H9 (cell line): ENCODE data around the gene SLC29A2. TPM values are rescaled to one million over a fixed set of nuclear protein-coding genes. Genes with fewer than 3 reads are reported as not detected.

ENCODE experiments used
- DNase-seq: peaks from one replicate; pipeline ENCODE4 v3.0.0-alpha.2; 2017
- H2AFZ ChIP-seq: one replicate; pipeline ENCODE4 v1.6.1; 2013; ENCODE audit warnings: mild to moderate bottlenecking, low read length, control low read depth, moderate library complexity
- H2AK5ac ChIP-seq: 2 replicates; pipeline ENCODE4 v1.6.1; 2013; ENCODE audit warnings: low read length, control low read depth, mixed read lengths; ENCODE audit not compliant: insufficient read length
- H2BK120ac ChIP-seq: one replicate; pipeline ENCODE4 v1.6.1; 2013; ENCODE audit warnings: low read depth, mild to moderate bottlenecking, low read length, control low read depth, inconsistent platforms; ENCODE audit not compliant: poor library complexity, severe bottlenecking
- H2BK12ac ChIP-seq: 2 replicates; pipeline ENCODE4 v1.6.1; 2013; ENCODE audit warnings: low read length, control low read depth, mixed read lengths, low read depth; ENCODE audit not compliant: insufficient read length
- H2BK15ac ChIP-seq: 2 replicates; pipeline ENCODE4 v1.6.1; 2013; ENCODE audit warnings: low read depth, low read length, control low read depth
- H2BK20ac ChIP-seq: one replicate; pipeline ENCODE4 v1.6.1; 2013; ENCODE audit warnings: low read depth, mild to moderate bottlenecking, low read length, control low read depth, inconsistent platforms; ENCODE audit not compliant: poor library complexity, severe bottlenecking
- H2BK5ac ChIP-seq: 2 replicates; pipeline ENCODE4 v1.6.1; 2013; ENCODE audit warnings: low read length, control low read depth, mixed read lengths; ENCODE audit not compliant: insufficient read length
- H3K14ac ChIP-seq: 2 replicates; pipeline ENCODE4 v1.6.1; 2013; ENCODE audit warnings: low read length, control low read depth; ENCODE audit not compliant: insufficient read depth
- H3K18ac ChIP-seq: 2 replicates; pipeline ENCODE4 v1.6.1; 2013; ENCODE audit warnings: low read depth, mild to moderate bottlenecking, mixed read lengths, low read length, control low read depth; ENCODE audit not compliant: insufficient read length
- H3K23ac ChIP-seq: 2 replicates; pipeline ENCODE4 v1.6.1; 2013; ENCODE audit warnings: low read length, control low read depth, mixed read lengths, low read depth; ENCODE audit not compliant: insufficient read length
- H3K23me2 ChIP-seq: 2 replicates; pipeline ENCODE4 v1.6.1; 2013; ENCODE audit warnings: low read depth, mild to moderate bottlenecking, mixed read lengths, low read length, control low read depth; ENCODE audit not compliant: insufficient read length, poor library complexity, severe bottlenecking
- H3K27ac ChIP-seq: 2 replicates; pipeline ENCODE4 v1.5.1; 2013; ENCODE audit warnings: low read length, control low read depth, mixed read lengths, low read depth; ENCODE audit not compliant: insufficient read length
- H3K27me3 ChIP-seq: 2 replicates; pipeline ENCODE4 v1.6.1; 2013; ENCODE audit warnings: low read length, control low read depth, inconsistent platforms; ENCODE audit not compliant: insufficient read depth
- H3K4ac ChIP-seq: 2 replicates; pipeline ENCODE4 v1.6.1; 2013; ENCODE audit warnings: low read depth, mild to moderate bottlenecking, control low read depth, inconsistent platforms, low read length, moderate library complexity
- H3K4me1 ChIP-seq: 2 replicates; pipeline ENCODE4 v1.6.1; 2013; ENCODE audit warnings: low read length, control low read depth, inconsistent platforms; ENCODE audit not compliant: insufficient read depth
- H3K4me2 ChIP-seq: 2 replicates; pipeline ENCODE4 v1.6.1; 2013; ENCODE audit warnings: low read length, control low read depth, mixed read lengths; ENCODE audit not compliant: insufficient read length, insufficient read depth
- H3K56ac ChIP-seq: 2 replicates; pipeline ENCODE4 v1.6.1; 2013; ENCODE audit warnings: low read depth, mild to moderate bottlenecking, mixed read lengths, low read length, control low read depth; ENCODE audit not compliant: insufficient read length
- H3K79me1 ChIP-seq: 2 replicates; pipeline ENCODE4 v1.6.1; 2013; ENCODE audit warnings: low read depth, mild to moderate bottlenecking, moderate library complexity, low read length, control low read depth, inconsistent platforms; ENCODE audit not compliant: insufficient read depth, poor library complexity, severe bottlenecking
- H3K79me2 ChIP-seq: 2 replicates; pipeline ENCODE4 v1.6.1; 2013; ENCODE audit warnings: low read length, control low read depth, inconsistent platforms; ENCODE audit not compliant: insufficient read depth
- H3K9ac ChIP-seq: 2 replicates; pipeline ENCODE4 v1.6.1; 2013; ENCODE audit warnings: low read length, control low read depth, mixed read lengths; ENCODE audit not compliant: insufficient read length; ENCODE audit errors: extremely low read depth
- H3K9me3 ChIP-seq: one replicate; pipeline ENCODE4 v1.6.1; 2013; ENCODE audit warnings: low read depth, low read length, inconsistent platforms; ENCODE audit not compliant: control insufficient read depth
- H3T11ph ChIP-seq: one replicate; pipeline ENCODE4 v1.6.1; 2013; ENCODE audit warnings: mild to moderate bottlenecking, low read length, control low read depth, inconsistent platforms
- H4K20me1 ChIP-seq: one replicate; pipeline ENCODE4 v1.6.1; 2013; ENCODE audit not compliant: control insufficient read depth, insufficient read length, insufficient read depth
- H4K5ac ChIP-seq: 2 replicates; pipeline ENCODE4 v1.6.1; 2013; ENCODE audit warnings: low read depth, mild to moderate bottlenecking, mixed read lengths, low read length, control low read depth; ENCODE audit not compliant: insufficient read length
- H4K8ac ChIP-seq: replicated peaks from 2 replicates; pipeline ENCODE4 v1.6.1; 2013; ENCODE audit warnings: low read length, control low read depth, mixed read lengths, low read depth; ENCODE audit not compliant: insufficient read length
- H4K91ac ChIP-seq: 2 replicates; pipeline ENCODE4 v1.6.1; 2013; ENCODE audit warnings: low read depth, mild to moderate bottlenecking, moderate library complexity, mixed read lengths, low read length, control low read depth; ENCODE audit not compliant: insufficient read length
- H3K27ac Mint-ChIP-seq, 3 experiments: 2 replicates in 2 of 3; 3 replicates in 1 of 3; pipeline ENCODE4 v1.8.0; 2020 to 2021; ENCODE audit warnings: mixed read lengths in 3 of 3, mild to moderate bottlenecking in 1 of 3, moderate library complexity in 1 of 3
- H3K27me3 Mint-ChIP-seq: 2 replicates; pipeline ENCODE4 v1.8.0; 2021; ENCODE audit warnings: low read depth, mild to moderate bottlenecking, moderate library complexity, mixed read lengths
- H3K36me3 Mint-ChIP-seq, 3 experiments: 2 replicates in 2 of 3; 3 replicates in 1 of 3; pipeline ENCODE4 v1.8.0; 2020 to 2021; ENCODE audit warnings: low read depth in 3 of 3, mixed read lengths in 3 of 3; ENCODE audit not compliant: insufficient read depth in 1 of 3
- H3K4me1 Mint-ChIP-seq, 2 experiments: 2 replicates each; pipeline ENCODE4 v1.8.0; 2020; ENCODE audit warnings: mixed read lengths in 2 of 2
- H3K4me3 Mint-ChIP-seq, 2 experiments: 2 replicates in 1 of 2; 3 replicates in 1 of 2; pipeline ENCODE4 v1.8.0; 2020 to 2021; ENCODE audit warnings: mild to moderate bottlenecking in 2 of 2, mixed read lengths in 2 of 2, moderate library complexity in 1 of 2
- H3K9me3 Mint-ChIP-seq, 2 experiments: 2 replicates in 1 of 2; 3 replicates in 1 of 2; pipeline ENCODE4 v1.8.0; 2020; ENCODE audit warnings: mild to moderate bottlenecking in 2 of 2, mixed read lengths in 2 of 2, moderate library complexity in 1 of 2
- WGBS: extraction: QIAGEN DNeasy Blood & Tissue Kit; methylation state at CpG from one replicate; pipeline ENCODE4 v1.1.7; 2013; ENCODE audit warnings: missing lambda C conversion rate, low lambda C conversion rate, mixed read lengths; ENCODE audit not compliant: insufficient read length; ENCODE audit errors: extremely low coverage; 5-methylcytosine and 5-hydroxymethylcytosine counted together
- total RNA-seq: library from RNA; stranded (reverse); gene quantifications from 2 replicates; pipeline ENCODE4 v1.2.1, GENCODE V29; 2021
- TF ChIP-seq, protein P1 (sequence below): fragments of 200-600 bp; sonication (generic); conservative IDR thresholded peaks from 3 replicates; pipeline ENCODE4 v1.8.0; 2021; ENCODE audit warnings: antibody characterized with exemption, mild to moderate bottlenecking

The SLC29A2 gene
- total RNA-seq, 1 experiment from 2014 or later = 29.8 TPM

DNA sequence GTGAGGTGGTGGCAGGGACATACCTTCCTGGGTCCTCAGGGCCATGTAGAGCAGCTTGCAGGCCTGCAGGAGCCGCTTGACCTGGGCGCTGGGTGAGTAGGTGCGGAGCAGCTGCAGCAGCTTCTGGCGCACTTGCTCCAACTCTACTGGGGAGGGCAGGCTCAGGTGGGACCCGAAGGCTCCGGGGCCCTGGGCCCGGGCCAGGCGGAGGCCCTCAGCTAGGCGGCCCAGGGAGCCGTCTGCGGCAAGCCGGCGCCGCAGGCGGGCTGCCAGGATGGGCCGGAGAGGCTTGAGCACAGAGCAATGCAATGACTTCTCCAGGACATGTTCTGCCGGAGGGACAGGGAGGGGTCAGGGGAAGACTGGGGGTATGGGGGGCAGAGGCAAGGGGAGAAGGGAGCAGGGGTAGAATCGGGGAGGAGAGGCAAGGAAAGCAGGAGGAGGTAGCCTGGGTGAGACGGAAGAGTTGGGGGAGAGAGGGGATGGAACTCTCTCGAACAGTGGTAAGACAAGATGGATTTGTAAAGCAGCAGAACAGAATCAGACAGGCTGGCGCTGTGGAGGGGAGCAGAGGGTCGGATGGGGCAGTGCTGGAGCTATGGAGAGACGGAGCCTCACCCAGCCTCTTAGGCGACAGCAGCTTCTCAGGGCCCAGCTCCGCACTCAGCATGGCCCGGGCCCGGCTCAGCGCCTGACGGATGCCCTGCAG lies 37.5 kb downstream of the SLC29A2 start:
- Histone ChIP-seq H3K9me3 (no peaks in the 10 kb centered on the region), H3K56ac (no peak overlapping the region), H2BK120ac (no peak overlapping the region), H2AFZ (no peak overlapping the region), H3K79me1 (no peaks in the 10 kb centered on the region), H2BK5ac (no peak overlapping the region), H3T11ph (no peak overlapping the region), H4K5ac (no peak overlapping the region), H3K23ac (no peak overlapping the region), H2BK20ac (no peak overlapping the region), H3K27ac (no peak overlapping the region), H4K20me1 (no peaks in the 10 kb centered on the region), H3K27me3 (no peaks in the 10 kb centered on the region; the same call in 1 of the 2 replicates), H3K14ac (no peak overlapping the region), H3K79me2 (no peaks in the 10 kb centered on the region), H3K23me2 (no peaks in the 10 kb centered on the region), H2BK15ac (no peak overlapping the region), H4K8ac (no peak overlapping the region), H4K91ac (no peak overlapping the region), H3K4ac (no peak overlapping the region), H2AK5ac (no peak overlapping the region), H3K4me2 (no peak overlapping the region), H3K4me1 (no peaks in the 10 kb centered on the region), H2BK12ac (no peak overlapping the region), H3K18ac (no peak overlapping the region), H3K9ac (no peak overlapping the region)
- peaks cover 2 to 15% (median 10%) of the 10 kb centered on the region in 3 experiments; a peak in 5 of 7 replicates for H3K36me3 Mint-ChIP-seq
- no CpG with 5 or more reads among the region's 29 CpGs for WGBS
- no peak overlapping the region for H3K4me3 Mint-ChIP-seq
- H3K4me1 Mint-ChIP-seq = peaks cover 20 to 21% of the 10 kb centered on the region in 2 experiments
- DNase-seq = no peak
- peaks cover 4% of the 10 kb centered on the region for H3K27me3 Mint-ChIP-seq
- H3K27ac Mint-ChIP-seq = no peak overlapping the region
- TF ChIP-seq, protein P1, sequence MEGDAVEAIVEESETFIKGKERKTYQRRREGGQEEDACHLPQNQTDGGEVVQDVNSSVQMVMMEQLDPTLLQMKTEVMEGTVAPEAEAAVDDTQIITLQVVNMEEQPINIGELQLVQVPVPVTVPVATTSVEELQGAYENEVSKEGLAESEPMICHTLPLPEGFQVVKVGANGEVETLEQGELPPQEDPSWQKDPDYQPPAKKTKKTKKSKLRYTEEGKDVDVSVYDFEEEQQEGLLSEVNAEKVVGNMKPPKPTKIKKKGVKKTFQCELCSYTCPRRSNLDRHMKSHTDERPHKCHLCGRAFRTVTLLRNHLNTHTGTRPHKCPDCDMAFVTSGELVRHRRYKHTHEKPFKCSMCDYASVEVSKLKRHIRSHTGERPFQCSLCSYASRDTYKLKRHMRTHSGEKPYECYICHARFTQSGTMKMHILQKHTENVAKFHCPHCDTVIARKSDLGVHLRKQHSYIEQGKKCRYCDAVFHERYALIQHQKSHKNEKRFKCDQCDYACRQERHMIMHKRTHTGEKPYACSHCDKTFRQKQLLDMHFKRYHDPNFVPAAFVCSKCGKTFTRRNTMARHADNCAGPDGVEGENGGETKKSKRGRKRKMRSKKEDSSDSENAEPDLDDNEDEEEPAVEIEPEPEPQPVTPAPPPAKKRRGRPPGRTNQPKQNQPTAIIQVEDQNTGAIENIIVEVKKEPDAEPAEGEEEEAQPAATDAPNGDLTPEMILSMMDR = no peak
- H3K9me3 Mint-ChIP-seq = no peaks in the 10 kb centered on the region
